HEK293 (cell line): ENCODE results near the gene ASTN2.

Experiments used
- HOXA7 ChIP-seq: sonication (generic); formaldehyde crosslinking; IDR thresholded peaks from 2 replicates; pipeline ENCODE4 v1.8.1; 2022; ENCODE audit warnings: missing genetic modification reagents, borderline replicate concordance
- MYNN ChIP-seq: fragments of 450-650 bp; formaldehyde crosslinking; IDR thresholded peaks from 2 replicates; pipeline ENCODE4 v1.5.1; 2016; ENCODE audit warnings: missing biosample characterization, missing genetic modification characterization, borderline replicate concordance
- TRIM28 ChIP-seq: IDR thresholded peaks from 2 replicates; pipeline ENCODE4 v1.6.1; 2011; ENCODE audit warnings: low read length, control low read depth, borderline replicate concordance
- YY1 ChIP-seq: fragments of 450-650 bp; formaldehyde crosslinking; IDR thresholded peaks from 2 replicates; pipeline ENCODE4 v1.5.1; 2018; ENCODE audit warnings: missing biosample characterization, missing genetic modification characterization
- ZNF24 ChIP-seq: fragments of 450-650 bp; formaldehyde crosslinking; IDR thresholded peaks from 2 replicates; pipeline ENCODE4 v1.5.1; 2016; ENCODE audit warnings: missing biosample characterization, missing genetic modification characterization
- ZNF501 ChIP-seq: fragments of 450-650 bp; formaldehyde crosslinking; IDR thresholded peaks from 2 replicates; pipeline ENCODE4 v1.5.1; 2016; ENCODE audit warnings: missing biosample characterization, missing genetic modification characterization
- ZNF530 ChIP-seq: fragments of 450-650 bp; formaldehyde crosslinking; IDR thresholded peaks from 2 replicates; pipeline ENCODE4 v1.5.1; 2016; ENCODE audit warnings: low read depth, missing biosample characterization, missing genetic modification characterization
- ZNF777 ChIP-seq: fragments of 450-650 bp; formaldehyde crosslinking; IDR thresholded peaks from 2 replicates; pipeline ENCODE4 v1.5.1; 2017; ENCODE audit warnings: missing biosample characterization, missing genetic modification characterization, borderline replicate concordance
- ZNF830 ChIP-seq: fragments of 450-650 bp; IDR thresholded peaks from 2 replicates; pipeline ENCODE4 v1.5.0; 2018; ENCODE audit warnings: missing biosample characterization, missing genetic modification characterization, low read depth, mild to moderate bottlenecking, moderate library complexity
- TF ChIP-seq, protein P1 (sequence below): fragments of 450-650 bp; formaldehyde crosslinking; IDR thresholded peaks from 2 replicates; pipeline ENCODE4 v1.5.1; 2016; ENCODE audit warnings: missing biosample characterization, missing genetic modification characterization
- TF ChIP-seq, protein P2 (sequence below): fragments of 450-650 bp; formaldehyde crosslinking; optimal IDR thresholded peaks from 2 replicates; pipeline ENCODE3; 2016; ENCODE audit warnings: missing biosample characterization, mild to moderate bottlenecking, missing genetic modification characterization

DNA sequence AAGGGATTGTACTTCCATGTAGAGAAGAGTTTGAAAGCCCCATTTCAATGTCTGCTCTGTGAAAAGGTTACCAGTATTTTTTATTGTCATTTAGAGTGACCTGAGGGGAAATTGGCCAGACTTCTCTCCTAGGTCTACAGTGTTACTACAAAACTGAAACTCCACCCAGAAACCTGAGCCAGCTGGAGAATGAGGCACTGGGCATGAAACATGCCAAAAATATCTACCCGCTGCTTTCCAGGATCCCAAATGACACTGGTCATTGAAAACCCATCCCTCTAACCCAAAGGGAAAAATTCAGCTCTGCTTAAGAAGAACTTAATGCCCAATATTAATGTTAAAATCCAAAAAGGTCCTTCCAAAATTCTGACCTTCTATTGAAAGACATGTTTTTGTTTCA is 826.9 kb downstream of the ASTN2 start:
- TF ChIP-seq ZNF24 (tag by site-specific recombination): no peak
- no peak for TF ChIP-seq ZNF830 (tag by site-specific recombination)
- no peak for TF ChIP-seq MYNN
- no peak for TF ChIP-seq TRIM28
- TF ChIP-seq, protein P1, sequence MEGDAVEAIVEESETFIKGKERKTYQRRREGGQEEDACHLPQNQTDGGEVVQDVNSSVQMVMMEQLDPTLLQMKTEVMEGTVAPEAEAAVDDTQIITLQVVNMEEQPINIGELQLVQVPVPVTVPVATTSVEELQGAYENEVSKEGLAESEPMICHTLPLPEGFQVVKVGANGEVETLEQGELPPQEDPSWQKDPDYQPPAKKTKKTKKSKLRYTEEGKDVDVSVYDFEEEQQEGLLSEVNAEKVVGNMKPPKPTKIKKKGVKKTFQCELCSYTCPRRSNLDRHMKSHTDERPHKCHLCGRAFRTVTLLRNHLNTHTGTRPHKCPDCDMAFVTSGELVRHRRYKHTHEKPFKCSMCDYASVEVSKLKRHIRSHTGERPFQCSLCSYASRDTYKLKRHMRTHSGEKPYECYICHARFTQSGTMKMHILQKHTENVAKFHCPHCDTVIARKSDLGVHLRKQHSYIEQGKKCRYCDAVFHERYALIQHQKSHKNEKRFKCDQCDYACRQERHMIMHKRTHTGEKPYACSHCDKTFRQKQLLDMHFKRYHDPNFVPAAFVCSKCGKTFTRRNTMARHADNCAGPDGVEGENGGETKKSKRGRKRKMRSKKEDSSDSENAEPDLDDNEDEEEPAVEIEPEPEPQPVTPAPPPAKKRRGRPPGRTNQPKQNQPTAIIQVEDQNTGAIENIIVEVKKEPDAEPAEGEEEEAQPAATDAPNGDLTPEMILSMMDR (tag by site-specific recombination): no peak
- TF ChIP-seq ZNF530 (tag by site-specific recombination): no peak
- no peak for TF ChIP-seq ZNF777
- no peak for TF ChIP-seq YY1 (tag by site-specific recombination)
- TF ChIP-seq, protein P2, sequence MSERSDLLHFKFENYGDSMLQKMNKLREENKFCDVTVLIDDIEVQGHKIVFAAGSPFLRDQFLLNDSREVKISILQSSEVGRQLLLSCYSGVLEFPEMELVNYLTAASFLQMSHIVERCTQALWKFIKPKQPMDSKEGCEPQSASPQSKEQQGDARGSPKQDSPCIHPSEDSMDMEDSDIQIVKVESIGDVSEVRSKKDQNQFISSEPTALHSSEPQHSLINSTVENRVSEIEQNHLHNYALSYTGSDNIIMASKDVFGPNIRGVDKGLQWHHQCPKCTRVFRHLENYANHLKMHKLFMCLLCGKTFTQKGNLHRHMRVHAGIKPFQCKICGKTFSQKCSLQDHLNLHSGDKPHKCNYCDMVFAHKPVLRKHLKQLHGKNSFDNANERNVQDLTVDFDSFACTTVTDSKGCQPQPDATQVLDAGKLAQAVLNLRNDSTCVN (tag by site-specific recombination): no peak
- TF ChIP-seq HOXA7 (CRISPR knock-in tag): no peak
- no peak for TF ChIP-seq ZNF501 (tag by site-specific recombination)
